GM23338 (cell line): ENCODE data around the gene TNFRSF11A. TPM values are rescaled to one million over a fixed set of nuclear protein-coding genes. Genes with fewer than 3 reads are reported as not detected.

ENCODE experiments used
- ATAC-seq: fragments of 200-7000 bp; cut with Tn5 transposase; 3 replicates; pipeline ENCODE4 v1.9.1; 2020
- DNase-seq: peaks from one replicate; pipeline ENCODE4 v3.0.0-alpha.2; 2015; ENCODE audit warnings: low spot score
- H2AFZ ChIP-seq: fragments of 200-600 bp; sonication (generic); 2 replicates; pipeline ENCODE4 v1.8.0; 2016; ENCODE audit warnings: antibody characterized with exemption, mild to moderate bottlenecking, moderate library complexity
- H3F3A ChIP-seq: fragments of 200-600 bp; sonication (generic); replicated peaks from 2 replicates; pipeline ENCODE4 v1.8.0; 2017; ENCODE audit warnings: antibody characterized with exemption, mixed run types, low read depth
- H3K27ac ChIP-seq: fragments of 200-600 bp; sonication (generic); 2 replicates; pipeline ENCODE4 v1.6.1; 2016; ENCODE audit warnings: low read depth
- H3K27me3 ChIP-seq: fragments of 200-600 bp; sonication (generic); 2 replicates; pipeline ENCODE4 v1.8.0; 2016; ENCODE audit warnings: mild to moderate bottlenecking, mixed run types, moderate library complexity; ENCODE audit not compliant: insufficient read depth
- H3K36me3 ChIP-seq: fragments of 200-600 bp; sonication (generic); 2 replicates; pipeline ENCODE4 v1.8.0; 2016; ENCODE audit warnings: mild to moderate bottlenecking; ENCODE audit not compliant: insufficient read depth
- H3K4me1 ChIP-seq: fragments of 200-600 bp; sonication (generic); 2 replicates; pipeline ENCODE4 v1.8.0; 2016; ENCODE audit warnings: mild to moderate bottlenecking, moderate library complexity; ENCODE audit not compliant: insufficient read depth
- H3K4me2 ChIP-seq: fragments of 200-600 bp; sonication (generic); 2 replicates; pipeline ENCODE4 v1.7.1; 2017; ENCODE audit warnings: mixed run types
- H3K4me3 ChIP-seq: fragments of 200-600 bp; sonication (generic); 2 replicates; pipeline ENCODE4 v1.6.1; 2016; ENCODE audit warnings: mixed run types
- H3K79me2 ChIP-seq: fragments of 200-600 bp; sonication (generic); replicated peaks from 2 replicates; pipeline ENCODE4 v1.8.0; 2017; ENCODE audit warnings: mild to moderate bottlenecking; ENCODE audit not compliant: insufficient read depth
- H3K9me2 ChIP-seq: fragments of 200-600 bp; sonication (generic); 2 replicates; pipeline ENCODE4 v1.8.0; 2017; ENCODE audit not compliant: insufficient read depth
- H4K20me1 ChIP-seq: fragments of 200-600 bp; sonication (generic); replicated peaks from 2 replicates; pipeline ENCODE4 v1.8.0; 2017; ENCODE audit warnings: mild to moderate bottlenecking; ENCODE audit not compliant: insufficient read depth
- H3K27ac Mint-ChIP-seq: 2 replicates; pipeline ENCODE4 v1.8.0; 2020; ENCODE audit warnings: inconsistent platforms, mild to moderate bottlenecking, moderate library complexity, mixed read lengths
- H3K27me3 Mint-ChIP-seq: 3 replicates; pipeline ENCODE4 v1.8.0; 2022; ENCODE audit warnings: low read depth, mild to moderate bottlenecking, moderate library complexity, mixed read lengths, inconsistent platforms; ENCODE audit not compliant: insufficient read depth, poor library complexity
- H3K36me3 Mint-ChIP-seq: 3 replicates; pipeline ENCODE4 v1.8.0; 2021; ENCODE audit warnings: low read depth, mild to moderate bottlenecking, inconsistent platforms, moderate library complexity, mixed read lengths
- H3K4me1 Mint-ChIP-seq: 3 replicates; pipeline ENCODE4 v1.8.0; 2020; ENCODE audit warnings: mild to moderate bottlenecking, inconsistent platforms, mixed read lengths
- H3K4me3 Mint-ChIP-seq: 3 replicates; pipeline ENCODE4 v1.8.0; 2021; ENCODE audit warnings: moderate library complexity, mild to moderate bottlenecking, inconsistent platforms, mixed read lengths
- H3K9me3 Mint-ChIP-seq: 3 replicates; pipeline ENCODE4 v1.8.0; 2020; ENCODE audit warnings: moderate library complexity, mild to moderate bottlenecking, inconsistent platforms, mixed read lengths
- CREB1 ChIP-seq: fragments of 250-450 bp; sonication (Bioruptor Pico); IDR thresholded peaks from 2 replicates; pipeline ENCODE4 v1.5.0; 2020; ENCODE audit warnings: low read depth, mild to moderate bottlenecking, moderate library complexity
- ETS1 ChIP-seq: IDR thresholded peaks from 2 replicates; pipeline ENCODE4 v1.6.1; 2016; ENCODE audit warnings: antibody characterized with exemption
- EZH2phosphoT487 ChIP-seq: fragments of 200-600 bp; sonication (generic); IDR thresholded peaks from one replicate; pipeline ENCODE4 v1.8.1; 2018; ENCODE audit warnings: antibody characterized with exemption; ENCODE audit not compliant: unreplicated experiment
- JUNB ChIP-seq: IDR thresholded peaks from one replicate; pipeline ENCODE4 v1.6.1; 2016; ENCODE audit warnings: antibody characterized with exemption; ENCODE audit not compliant: unreplicated experiment
- NANOG ChIP-seq: IDR thresholded peaks from 2 replicates; pipeline ENCODE4 v1.6.1; 2016; ENCODE audit warnings: antibody characterized with exemption, borderline replicate concordance
- POLR2AphosphoS5 ChIP-seq: IDR thresholded peaks from 2 replicates; pipeline ENCODE4 v1.6.1; 2016; ENCODE audit warnings: antibody characterized with exemption, low read depth
- ZNF114 ChIP-seq: fragments of 250-450 bp; sonication (Bioruptor Pico); IDR thresholded peaks from 2 replicates; pipeline ENCODE4 v1.5.0; 2020; ENCODE audit warnings: mild to moderate bottlenecking, moderate library complexity
- ZNF331 ChIP-seq: fragments of 250-450 bp; sonication (Bioruptor Pico); IDR thresholded peaks from 2 replicates; pipeline ENCODE4 v1.5.0; 2020; ENCODE audit warnings: low read depth, mild to moderate bottlenecking, moderate library complexity
- polyA plus RNA-seq: library from polyadenylated mRNA; unstranded; fragments of >200 nt; fragmentation: Nextera tagmentation; extraction: Ambion mirVana; gene quantifications from 2 replicates; pipeline ENCODE4 v1.2.1, GENCODE V29; 2016
- total RNA-seq: library from RNA; depleted of rRNA; stranded (reverse); fragments of >200 nt; shearing (Covaris generic); gene quantifications from 2 replicates; pipeline ENCODE4 v1.2.3, GENCODE V29; 2014
- TF ChIP-seq, protein P1 (sequence below): IDR thresholded peaks from one replicate; pipeline ENCODE4 v1.6.1; 2018; ENCODE audit warnings: antibody characterized with exemption; ENCODE audit not compliant: unreplicated experiment
- TF ChIP-seq, protein P2 (sequence below): fragments of 250-450 bp; sonication (Bioruptor Pico); IDR thresholded peaks from 2 replicates; pipeline ENCODE4 v1.5.0; 2020; ENCODE audit warnings: mild to moderate bottlenecking, moderate library complexity

The TNFRSF11A gene
- total and polyA plus RNA-seq, 2 experiments from 2014 or later = 3.8 to 7.3 TPM

DNA sequence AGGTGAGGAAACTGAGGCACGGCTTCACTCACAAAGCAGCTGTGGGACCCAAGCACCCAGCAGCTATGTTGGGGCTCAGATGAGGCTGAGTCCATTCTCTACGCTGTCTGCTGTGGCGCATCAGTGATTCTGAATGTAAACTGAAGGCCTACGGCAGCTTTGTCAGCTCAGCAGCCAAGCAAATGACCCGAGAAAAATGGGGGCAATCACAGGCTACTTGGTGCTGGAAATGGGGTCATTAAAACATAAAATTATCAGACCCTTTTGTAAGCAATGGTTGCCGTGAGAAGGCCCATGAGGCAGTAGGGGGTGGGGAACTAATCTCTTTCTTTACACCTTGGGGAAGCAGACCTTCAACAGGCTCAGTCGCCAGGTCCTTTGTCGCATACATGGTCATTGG lies 113.8 kb downstream of the TNFRSF11A start:
- TF ChIP-seq ZNF114 (CRISPR knock-in tag) = no peak
- no peak for TF ChIP-seq NANOG
- TF ChIP-seq ZNF331 (CRISPR knock-in tag) = no peak
- TF ChIP-seq, protein P1, sequence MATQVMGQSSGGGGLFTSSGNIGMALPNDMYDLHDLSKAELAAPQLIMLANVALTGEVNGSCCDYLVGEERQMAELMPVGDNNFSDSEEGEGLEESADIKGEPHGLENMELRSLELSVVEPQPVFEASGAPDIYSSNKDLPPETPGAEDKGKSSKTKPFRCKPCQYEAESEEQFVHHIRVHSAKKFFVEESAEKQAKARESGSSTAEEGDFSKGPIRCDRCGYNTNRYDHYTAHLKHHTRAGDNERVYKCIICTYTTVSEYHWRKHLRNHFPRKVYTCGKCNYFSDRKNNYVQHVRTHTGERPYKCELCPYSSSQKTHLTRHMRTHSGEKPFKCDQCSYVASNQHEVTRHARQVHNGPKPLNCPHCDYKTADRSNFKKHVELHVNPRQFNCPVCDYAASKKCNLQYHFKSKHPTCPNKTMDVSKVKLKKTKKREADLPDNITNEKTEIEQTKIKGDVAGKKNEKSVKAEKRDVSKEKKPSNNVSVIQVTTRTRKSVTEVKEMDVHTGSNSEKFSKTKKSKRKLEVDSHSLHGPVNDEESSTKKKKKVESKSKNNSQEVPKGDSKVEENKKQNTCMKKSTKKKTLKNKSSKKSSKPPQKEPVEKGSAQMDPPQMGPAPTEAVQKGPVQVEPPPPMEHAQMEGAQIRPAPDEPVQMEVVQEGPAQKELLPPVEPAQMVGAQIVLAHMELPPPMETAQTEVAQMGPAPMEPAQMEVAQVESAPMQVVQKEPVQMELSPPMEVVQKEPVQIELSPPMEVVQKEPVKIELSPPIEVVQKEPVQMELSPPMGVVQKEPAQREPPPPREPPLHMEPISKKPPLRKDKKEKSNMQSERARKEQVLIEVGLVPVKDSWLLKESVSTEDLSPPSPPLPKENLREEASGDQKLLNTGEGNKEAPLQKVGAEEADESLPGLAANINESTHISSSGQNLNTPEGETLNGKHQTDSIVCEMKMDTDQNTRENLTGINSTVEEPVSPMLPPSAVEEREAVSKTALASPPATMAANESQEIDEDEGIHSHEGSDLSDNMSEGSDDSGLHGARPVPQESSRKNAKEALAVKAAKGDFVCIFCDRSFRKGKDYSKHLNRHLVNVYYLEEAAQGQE = no peak
- TF ChIP-seq JUNB = no peak
- no peak for TF ChIP-seq ETS1
- TF ChIP-seq EZH2phosphoT487 = no peak
- no peak for TF ChIP-seq CREB1 (CRISPR knock-in tag)
- TF ChIP-seq POLR2AphosphoS5 = no peak
- TF ChIP-seq, protein P2, sequence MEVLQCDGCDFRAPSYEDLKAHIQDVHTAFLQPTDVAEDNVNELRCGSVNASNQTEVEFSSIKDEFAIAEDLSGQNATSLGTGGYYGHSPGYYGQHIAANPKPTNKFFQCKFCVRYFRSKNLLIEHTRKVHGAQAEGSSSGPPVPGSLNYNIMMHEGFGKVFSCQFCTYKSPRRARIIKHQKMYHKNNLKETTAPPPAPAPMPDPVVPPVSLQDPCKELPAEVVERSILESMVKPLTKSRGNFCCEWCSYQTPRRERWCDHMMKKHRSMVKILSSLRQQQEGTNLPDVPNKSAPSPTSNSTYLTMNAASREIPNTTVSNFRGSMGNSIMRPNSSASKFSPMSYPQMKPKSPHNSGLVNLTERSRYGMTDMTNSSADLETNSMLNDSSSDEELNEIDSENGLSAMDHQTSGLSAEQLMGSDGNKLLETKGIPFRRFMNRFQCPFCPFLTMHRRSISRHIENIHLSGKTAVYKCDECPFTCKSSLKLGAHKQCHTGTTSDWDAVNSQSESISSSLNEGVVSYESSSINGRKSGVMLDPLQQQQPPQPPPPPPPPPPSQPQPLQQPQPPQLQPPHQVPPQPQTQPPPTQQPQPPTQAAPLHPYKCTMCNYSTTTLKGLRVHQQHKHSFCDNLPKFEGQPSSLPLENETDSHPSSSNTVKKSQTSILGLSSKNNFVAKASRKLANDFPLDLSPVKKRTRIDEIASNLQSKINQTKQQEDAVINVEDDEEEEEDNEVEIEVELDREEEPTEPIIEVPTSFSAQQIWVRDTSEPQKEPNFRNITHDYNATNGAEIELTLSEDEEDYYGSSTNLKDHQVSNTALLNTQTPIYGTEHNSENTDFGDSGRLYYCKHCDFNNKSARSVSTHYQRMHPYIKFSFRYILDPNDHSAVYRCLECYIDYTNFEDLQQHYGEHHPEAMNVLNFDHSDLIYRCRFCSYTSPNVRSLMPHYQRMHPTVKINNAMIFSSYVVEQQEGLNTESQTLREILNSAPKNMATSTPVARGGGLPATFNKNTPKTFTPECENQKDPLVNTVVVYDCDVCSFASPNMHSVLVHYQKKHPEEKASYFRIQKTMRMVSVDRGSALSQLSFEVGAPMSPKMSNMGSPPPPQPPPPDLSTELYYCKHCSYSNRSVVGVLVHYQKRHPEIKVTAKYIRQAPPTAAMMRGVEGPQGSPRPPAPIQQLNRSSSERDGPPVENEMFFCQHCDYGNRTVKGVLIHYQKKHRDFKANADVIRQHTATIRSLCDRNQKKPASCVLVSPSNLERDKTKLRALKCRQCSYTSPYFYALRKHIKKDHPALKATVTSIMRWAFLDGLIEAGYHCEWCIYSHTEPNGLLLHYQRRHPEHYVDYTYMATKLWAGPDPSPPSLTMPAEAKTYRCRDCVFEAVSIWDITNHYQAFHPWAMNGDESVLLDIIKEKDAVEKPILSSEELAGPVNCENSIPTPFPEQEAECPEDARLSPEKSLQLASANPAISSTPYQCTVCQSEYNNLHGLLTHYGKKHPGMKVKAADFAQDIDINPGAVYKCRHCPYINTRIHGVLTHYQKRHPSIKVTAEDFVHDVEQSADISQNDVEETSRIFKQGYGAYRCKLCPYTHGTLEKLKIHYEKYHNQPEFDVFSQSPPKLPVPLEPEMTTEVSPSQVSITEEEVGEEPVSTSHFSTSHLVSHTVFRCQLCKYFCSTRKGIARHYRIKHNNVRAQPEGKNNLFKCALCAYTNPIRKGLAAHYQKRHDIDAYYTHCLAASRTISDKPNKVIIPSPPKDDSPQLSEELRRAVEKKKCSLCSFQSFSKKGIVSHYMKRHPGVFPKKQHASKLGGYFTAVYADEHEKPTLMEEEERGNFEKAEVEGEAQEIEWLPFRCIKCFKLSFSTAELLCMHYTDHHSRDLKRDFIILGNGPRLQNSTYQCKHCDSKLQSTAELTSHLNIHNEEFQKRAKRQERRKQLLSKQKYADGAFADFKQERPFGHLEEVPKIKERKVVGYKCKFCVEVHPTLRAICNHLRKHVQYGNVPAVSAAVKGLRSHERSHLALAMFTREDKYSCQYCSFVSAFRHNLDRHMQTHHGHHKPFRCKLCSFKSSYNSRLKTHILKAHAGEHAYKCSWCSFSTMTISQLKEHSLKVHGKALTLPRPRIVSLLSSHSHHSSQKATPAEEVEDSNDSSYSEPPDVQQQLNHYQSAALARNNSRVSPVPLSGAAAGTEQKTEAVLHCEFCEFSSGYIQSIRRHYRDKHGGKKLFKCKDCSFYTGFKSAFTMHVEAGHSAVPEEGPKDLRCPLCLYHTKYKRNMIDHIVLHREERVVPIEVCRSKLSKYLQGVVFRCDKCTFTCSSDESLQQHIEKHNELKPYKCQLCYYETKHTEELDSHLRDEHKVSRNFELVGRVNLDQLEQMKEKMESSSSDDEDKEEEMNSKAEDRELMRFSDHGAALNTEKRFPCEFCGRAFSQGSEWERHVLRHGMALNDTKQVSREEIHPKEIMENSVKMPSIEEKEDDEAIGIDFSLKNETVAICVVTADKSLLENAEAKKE (CRISPR knock-in tag) = no peak
- H2AFZ ChIP-seq = peak overlapping the region; percentile 18; the same call in 1 of the 2 replicates
- no peaks in the 10 kb centered on the region for H3K9me2 ChIP-seq
- Mint-ChIP-seq H3K27ac (no peak overlapping the region), H3K9me3 (no peaks in the 10 kb centered on the region), H3K4me1 (peaks cover 10% of the 10 kb centered on the region), H3K4me3 (no peak overlapping the region), H3K36me3 (no peaks in the 10 kb centered on the region), H3K27me3 (peaks cover 6% of the 10 kb centered on the region)
- no peaks in the 10 kb centered on the region for H3F3A ChIP-seq
- H3K79me2 ChIP-seq = no peaks in the 10 kb centered on the region
- DNase-seq = no peak
- H4K20me1 ChIP-seq = no peaks in the 10 kb centered on the region
- no peak for ATAC-seq
- no peak overlapping the region for H3K4me2 ChIP-seq
- peaks cover 8% of the 10 kb centered on the region; the same call in 1 of the 2 replicates for H3K4me1 ChIP-seq
- H3K36me3 ChIP-seq = no peaks in the 10 kb centered on the region
- H3K4me3 ChIP-seq = no peak overlapping the region
- no peak overlapping the region for H3K27ac ChIP-seq
- no peaks in the 10 kb centered on the region for H3K27me3 ChIP-seq
